GM10248 (cell line): ENCODE results near the gene CAMK4.

Source experiments
- CTCF ChIA-PET: fragments of 300-600 bp; sonication (Branson Sonifier 250); formaldehyde crosslinking; extraction: SDS; loops from one replicate; lab custom pipeline; 2021; ENCODE audit warnings: antibody characterized with exemption; lab: Yijun Ruan, JAX
- POLR2A ChIA-PET: fragments of 350-650 bp; sonication (Branson Sonifier 250); formaldehyde crosslinking; extraction: SDS; loops from one replicate; lab custom pipeline; 2020; ENCODE audit warnings: antibody characterized with exemption; lab: Yijun Ruan, JAX
- DNase-seq: peaks from one replicate; pipeline ENCODE4 v3.0.0; 2012; ENCODE audit errors: extremely low spot score
- TF ChIP-seq, protein P1 (sequence below): IDR thresholded peaks from 2 replicates; pipeline ENCODE4 v1.5.1; 2012; ENCODE audit warnings: mild to moderate bottlenecking, low read depth; ENCODE audit errors: extremely low read depth, missing control alignments, control extremely low read depth

CAMK4 gene

DNA sequence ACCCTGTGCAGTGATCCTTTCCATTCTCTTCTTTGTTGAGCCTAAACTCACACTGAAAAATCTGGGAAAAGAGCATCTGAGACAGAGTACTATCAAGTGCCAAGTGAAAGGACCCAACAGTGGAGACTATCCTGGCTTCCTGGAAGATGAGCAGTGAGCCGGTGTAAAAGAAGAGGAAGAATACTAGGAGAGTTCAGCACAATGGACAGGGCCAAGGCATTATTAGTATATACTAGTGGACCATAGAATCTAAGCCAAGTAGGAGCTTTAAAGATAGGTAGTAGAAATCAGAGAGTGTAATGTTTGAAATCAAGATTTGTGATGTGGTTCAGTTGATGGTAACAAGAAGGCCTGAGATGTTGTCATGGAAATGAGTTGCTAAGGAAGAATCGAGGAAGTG lies 140.8 kb downstream of the CAMK4 start:
- TF ChIP-seq, protein P1, sequence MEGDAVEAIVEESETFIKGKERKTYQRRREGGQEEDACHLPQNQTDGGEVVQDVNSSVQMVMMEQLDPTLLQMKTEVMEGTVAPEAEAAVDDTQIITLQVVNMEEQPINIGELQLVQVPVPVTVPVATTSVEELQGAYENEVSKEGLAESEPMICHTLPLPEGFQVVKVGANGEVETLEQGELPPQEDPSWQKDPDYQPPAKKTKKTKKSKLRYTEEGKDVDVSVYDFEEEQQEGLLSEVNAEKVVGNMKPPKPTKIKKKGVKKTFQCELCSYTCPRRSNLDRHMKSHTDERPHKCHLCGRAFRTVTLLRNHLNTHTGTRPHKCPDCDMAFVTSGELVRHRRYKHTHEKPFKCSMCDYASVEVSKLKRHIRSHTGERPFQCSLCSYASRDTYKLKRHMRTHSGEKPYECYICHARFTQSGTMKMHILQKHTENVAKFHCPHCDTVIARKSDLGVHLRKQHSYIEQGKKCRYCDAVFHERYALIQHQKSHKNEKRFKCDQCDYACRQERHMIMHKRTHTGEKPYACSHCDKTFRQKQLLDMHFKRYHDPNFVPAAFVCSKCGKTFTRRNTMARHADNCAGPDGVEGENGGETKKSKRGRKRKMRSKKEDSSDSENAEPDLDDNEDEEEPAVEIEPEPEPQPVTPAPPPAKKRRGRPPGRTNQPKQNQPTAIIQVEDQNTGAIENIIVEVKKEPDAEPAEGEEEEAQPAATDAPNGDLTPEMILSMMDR: no peak
- DNase-seq: no peak
- ChIA-PET POLR2A (no interaction called here), CTCF (no interaction called here)

DNA sequence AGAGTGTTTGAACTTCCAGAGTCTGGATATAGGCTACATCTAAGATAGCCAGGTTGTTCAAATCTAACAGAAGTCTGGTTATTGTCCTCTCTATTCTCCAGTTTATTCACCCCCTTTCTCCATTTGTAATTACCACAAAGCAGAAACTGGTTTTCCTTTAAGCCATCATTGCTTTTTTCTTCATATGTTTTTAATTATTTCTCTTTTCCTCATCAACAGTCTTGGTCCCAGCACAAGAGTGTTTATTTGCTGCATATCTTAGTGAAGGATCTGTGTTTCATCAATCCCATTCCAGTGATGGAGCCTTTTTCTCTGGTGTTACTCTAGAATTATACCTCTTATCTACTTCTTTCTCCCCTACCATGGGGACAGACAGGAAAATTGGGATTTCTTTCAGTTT lies 142.2 kb downstream of the CAMK4 start:
- CTCF ChIA-PET: no interaction called here
- TF ChIP-seq, protein P1: no peak
- POLR2A ChIA-PET: no interaction called here
- DNase-seq: no peak

DNA sequence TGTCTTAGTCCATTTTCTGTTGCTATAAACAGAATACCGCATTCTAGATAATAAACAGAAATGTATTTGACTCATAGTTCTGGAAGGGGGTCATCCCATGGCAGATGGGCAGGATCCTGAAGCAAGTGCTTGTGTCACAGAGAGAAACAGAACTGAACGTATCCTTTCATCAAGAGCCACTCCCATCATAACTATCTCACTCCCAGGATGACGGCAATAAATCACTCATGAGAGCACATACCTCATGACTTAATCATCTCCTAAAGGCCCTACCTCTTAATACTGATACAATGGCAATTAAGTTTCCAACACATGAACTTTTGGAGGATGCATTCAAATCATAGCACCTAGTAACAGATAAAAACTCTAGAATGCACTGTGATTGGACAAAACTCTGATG lies 142.9 kb downstream of the CAMK4 start:
- POLR2A ChIA-PET: no interaction called here
- DNase-seq: no peak
- TF ChIP-seq, protein P1: no peak
- CTCF ChIA-PET: interaction anchor here (1.3 to 1.6 kb wide), 2 partner anchors 10 to 23 kb away, joined by 4 to 5 read pairs; no protein-coding TSS in a partner anchor

DNA sequence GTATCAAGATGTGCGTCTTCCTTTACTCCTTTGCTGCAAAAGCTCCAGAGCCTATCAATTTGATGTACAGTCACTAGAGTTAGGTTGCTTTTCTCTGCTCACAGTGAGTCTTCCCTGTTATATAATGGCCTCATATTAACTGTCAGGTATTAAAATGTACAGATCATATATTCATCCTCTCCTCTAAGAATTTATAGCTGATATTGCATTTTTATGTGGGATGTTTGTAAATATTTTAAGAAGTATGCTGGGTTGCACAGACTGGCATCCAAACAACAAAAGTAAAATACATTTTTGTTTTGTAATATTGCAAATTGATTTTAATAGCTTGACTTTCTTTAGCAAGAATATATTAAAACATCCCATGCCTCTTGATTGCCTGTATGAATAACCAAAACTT lies 148.6 kb downstream of the CAMK4 start:
- CTCF ChIA-PET: interaction anchor here (1.1 to 1.4 kb wide), 4 partner anchors 10 to 25 kb away, joined by 3 to 4 read pairs (median 4); no protein-coding TSS in a partner anchor
- DNase-seq: no peak
- TF ChIP-seq, protein P1: no peak
- POLR2A ChIA-PET: no interaction called here

DNA sequence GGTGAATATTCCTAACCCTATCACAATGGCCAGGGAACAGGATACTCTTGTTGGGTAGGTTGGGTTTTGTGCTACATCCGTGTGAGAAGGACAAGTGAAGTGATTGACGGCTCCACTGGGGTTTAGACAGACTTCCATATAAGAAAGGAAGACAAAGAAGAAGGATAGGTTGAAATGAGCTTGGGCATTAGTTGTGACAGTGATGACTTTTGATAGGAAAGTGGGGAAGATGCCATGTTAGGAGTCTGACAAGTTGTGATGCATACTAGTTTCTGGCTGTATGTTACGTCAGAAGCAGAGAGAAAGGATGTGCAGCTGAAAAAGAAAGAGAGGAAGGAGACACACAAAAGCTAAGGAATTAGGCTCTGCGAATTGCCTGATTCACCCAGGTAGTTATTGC lies 150.2 kb downstream of the CAMK4 start:
- no peak for DNase-seq
- TF ChIP-seq, protein P1: no peak
- ChIA-PET CTCF (interaction anchor here (1.3 kb wide), 1 partner anchor 120 kb away, joined by 3 read pairs; no protein-coding TSS in a partner anchor), POLR2A (no interaction called here)

DNA sequence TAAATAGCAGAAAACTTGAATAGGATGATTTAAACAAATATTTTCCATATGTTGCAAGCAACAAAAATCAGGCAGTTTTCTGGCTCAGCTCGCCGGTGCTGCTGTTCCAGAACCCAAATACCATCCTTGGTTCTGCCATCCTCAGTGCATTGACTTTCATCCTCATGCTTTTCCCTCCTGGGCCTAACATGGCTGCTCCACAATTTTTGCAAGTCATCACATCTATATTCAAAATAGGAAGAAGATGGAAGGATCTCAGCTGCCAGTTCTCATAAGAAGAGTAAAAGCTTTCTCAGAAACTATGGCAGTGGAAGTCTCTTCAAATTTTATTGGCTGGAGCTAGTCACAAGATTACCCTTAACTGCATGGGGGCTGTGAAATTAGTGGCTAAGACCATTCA lies 151.5 kb downstream of the CAMK4 start:
- DNase-seq: no peak
- ChIA-PET CTCF (interaction anchor here (1.1 kb wide), 1 partner anchor 25 kb away, joined by 3 read pairs; no protein-coding TSS in a partner anchor), POLR2A (no interaction called here)
- TF ChIP-seq, protein P1: no peak
